ENCODE data around the gene COPZ1. TPM values are rescaled to one million over a fixed set of nuclear protein-coding genes. Genes with fewer than 3 reads are reported as not detected.

The COPZ1 gene
- total and polyA plus RNA-seq, 2 experiments from 2014 or later: 149 to 170 TPM

GRCh38 chr12:54381136-54381535 lies 56.2 kb downstream of the COPZ1 start:
- Histone ChIP-seq H3K4me2 (ENCODE audit: unreplicated experiment) (no peak overlapping the region), H3K9me3 (ENCODE audit: low read depth) (no peaks in the 10 kb centered on the region), H3K4me1 (ENCODE audit: insufficient read depth) (peaks cover 12% of the 10 kb centered on the region), H3K27ac (no peak overlapping the region), H3K27me3 (replicated peaks; ENCODE audit: insufficient read depth) (no peaks in the 10 kb centered on the region), H3K4me3 (no peak overlapping the region), H3K9me2 (ENCODE audit: insufficient read depth) (no peaks in the 10 kb centered on the region), H3K36me3 (ENCODE audit: low read depth) (no peaks in the 10 kb centered on the region), H4K20me1 (ENCODE audit: insufficient read depth) (no peaks in the 10 kb centered on the region), H2AFZ (no peak overlapping the region), H3F3A (ENCODE audit: insufficient read depth) (peaks cover 14% of the 10 kb centered on the region; the same call in 1 of the 2 replicates), H3K9ac (no peak overlapping the region), H3K79me2 (ENCODE audit: insufficient read depth) (no peaks in the 10 kb centered on the region)
- TF ChIP-seq EZH2 (IDR thresholded peaks at IDR 0.05; ENCODE audit: insufficient read depth, poor library complexity, severe bottlenecking): no peak
- TF ChIP-seq EZH2phosphoT487 (IDR thresholded peaks at IDR 0.05; ENCODE audit: insufficient read depth, low read depth): no peak
- DNase-seq: no peak
- WGBS, 2 experiments (ENCODE audit: low coverage in 1 of 2, low lambda C conversion rate in 2 of 2, missing lambda C conversion rate in 2 of 2): 95 to 97% methylated on average over 4 of the region's 4 CpGs
- in situ Hi-C loops (cut with MboI): no loop called here

GRCh38 chr12:54383041-54383609 lies 58.2 kb downstream of the COPZ1 start:
- Histone ChIP-seq H3K79me2 (ENCODE audit: insufficient read depth) (no peaks in the 10 kb centered on the region), H2AFZ (no peak overlapping the region), H3K27ac (peak overlapping the region; percentile 88), H3K4me1 (ENCODE audit: insufficient read depth) (peaks cover 12% of the 10 kb centered on the region), H3K9me3 (ENCODE audit: low read depth) (no peaks in the 10 kb centered on the region), H4K20me1 (ENCODE audit: insufficient read depth) (no peaks in the 10 kb centered on the region), H3K9ac (peak overlapping the region; percentile 54), H3K27me3 (replicated peaks; ENCODE audit: insufficient read depth) (no peaks in the 10 kb centered on the region), H3F3A (ENCODE audit: insufficient read depth) (peaks cover 28% of the 10 kb centered on the region; the same call in 1 of the 2 replicates), H3K4me2 (ENCODE audit: unreplicated experiment) (peak overlapping the region; percentile 41), H3K4me3 (no peak overlapping the region), H3K36me3 (ENCODE audit: low read depth) (no peaks in the 10 kb centered on the region), H3K9me2 (ENCODE audit: insufficient read depth) (no peaks in the 10 kb centered on the region)
- 19 to 28% methylated on average over 3 of the region's 3 CpGs for WGBS, 2 experiments (ENCODE audit: low coverage in 1 of 2, low lambda C conversion rate in 2 of 2, missing lambda C conversion rate in 2 of 2)
- TF ChIP-seq EZH2 (IDR thresholded peaks at IDR 0.05; ENCODE audit: insufficient read depth, poor library complexity, severe bottlenecking) (no peak), EZH2phosphoT487 (IDR thresholded peaks at IDR 0.05; ENCODE audit: insufficient read depth, low read depth) (no peak)
- in situ Hi-C loops (cut with MboI): no loop called here
- peak; percentile 98 for DNase-seq

- Histone ChIP-seq H3K4me2 (ENCODE audit: unreplicated experiment) (no peak within 1 kb of the TSS), H3K27me3 (replicated peaks; ENCODE audit: insufficient read depth) (no peaks in the 10 kb centered on the region), H3K27ac (peak within 1 kb of the TSS; percentile 88), H3K36me3 (ENCODE audit: low read depth) (no peaks in the 10 kb centered on the region), H3K4me3 (no peak within 1 kb of the TSS), H3K79me2 (ENCODE audit: insufficient read depth) (no peaks in the 10 kb centered on the region), H3K9me2 (ENCODE audit: insufficient read depth) (no peaks in the 10 kb centered on the region), H3F3A (ENCODE audit: insufficient read depth) (peaks cover 35% of the 10 kb centered on the region; the same call in 1 of the 2 replicates), H3K9ac (peak within 1 kb of the TSS; percentile 54), H2AFZ (no peak within 1 kb of the TSS), H4K20me1 (ENCODE audit: insufficient read depth) (no peaks in the 10 kb centered on the region), H3K4me1 (ENCODE audit: insufficient read depth) (peaks cover 12% of the 10 kb centered on the region), H3K9me3 (ENCODE audit: low read depth) (no peaks in the 10 kb centered on the region)
- 100% methylated on average over 1 of the region's 1 CpG for WGBS, 2 experiments (ENCODE audit: low coverage in 1 of 2, low lambda C conversion rate in 2 of 2, missing lambda C conversion rate in 2 of 2)
- no peak for TF ChIP-seq EZH2phosphoT487 (IDR thresholded peaks at IDR 0.05; ENCODE audit: insufficient read depth, low read depth)
- TF ChIP-seq EZH2 (IDR thresholded peaks at IDR 0.05; ENCODE audit: insufficient read depth, poor library complexity, severe bottlenecking): no peak
- in situ Hi-C loops (cut with MboI): no loop called here
- no peak for DNase-seq
These were observed 59.7 kb downstream of the COPZ1 start, which contains the start of gene ZNF385A for GRCh38 chr12:54384591-54385041. TSS of gene ZNF385A (minus strand) at chr12:54384733. CDS start at chr12:54384514, 219 bp downstream.

GRCh38 chr12:54385251-54385914 lies 60.5 kb downstream of the COPZ1 start:
- DNase-seq: no peak
- no peaks in the 10 kb centered on the region for H3K36me3 ChIP-seq (ENCODE audit: low read depth)
- WGBS, 2 experiments (ENCODE audit: low coverage in 1 of 2, low lambda C conversion rate in 2 of 2, missing lambda C conversion rate in 2 of 2): 87% methylated on average over 9 to 10 of the region's 10 CpGs
- no peak overlapping the region for H3K9ac ChIP-seq
- H2AFZ ChIP-seq: no peak overlapping the region
- H3F3A ChIP-seq (ENCODE audit: insufficient read depth): peaks cover 35% of the 10 kb centered on the region; the same call in 1 of the 2 replicates
- no peaks in the 10 kb centered on the region for H3K27me3 ChIP-seq (replicated peaks; ENCODE audit: insufficient read depth)
- no peak overlapping the region for H3K4me3 ChIP-seq
- in situ Hi-C loops (cut with MboI): no loop called here
- TF ChIP-seq EZH2phosphoT487 (IDR thresholded peaks at IDR 0.05; ENCODE audit: insufficient read depth, low read depth) (no peak), EZH2 (IDR thresholded peaks at IDR 0.05; ENCODE audit: insufficient read depth, poor library complexity, severe bottlenecking) (no peak)
- H3K9me3 ChIP-seq (ENCODE audit: low read depth): no peaks in the 10 kb centered on the region
- no peaks in the 10 kb centered on the region for H4K20me1 ChIP-seq (ENCODE audit: insufficient read depth)
- H3K9me2 ChIP-seq (ENCODE audit: insufficient read depth): no peaks in the 10 kb centered on the region
- peaks cover 12% of the 10 kb centered on the region for H3K4me1 ChIP-seq (ENCODE audit: insufficient read depth)
- H3K27ac ChIP-seq: no peak overlapping the region
- no peak overlapping the region for H3K4me2 ChIP-seq (ENCODE audit: unreplicated experiment)
- no peaks in the 10 kb centered on the region for H3K79me2 ChIP-seq (ENCODE audit: insufficient read depth)

Measured in GM23248 (cell line).